Calu3 (cell line): ENCODE measurements around the gene CHCHD2. TPM values are rescaled to one million over a fixed set of nuclear protein-coding genes. Genes with fewer than 3 reads are reported as not detected.
A peak's percentile ranks its signal among the peaks of the same experiment; 100 is the strongest.

Experiments
- BruUV-seq: library from RNA; stranded (reverse); fragments of 400-500 nt; replicated peaks from 2 replicates; lab custom pipeline; 2021; lab: Mats Ljungman, UMichigan
- CTCF ChIA-PET: fragments of 300-600 bp; sonication (Branson Sonifier 250); formaldehyde crosslinking; loops from one replicate; lab custom pipeline; 2022; ENCODE audit warnings: antibody characterized with exemption; lab: Charles Lee
- DNase-seq: peaks from one replicate; pipeline ENCODE4 v3.0.0; 2022
- H3K27ac Mint-ChIP-seq: one replicate; pipeline ENCODE4 v1.8.0; 2022; ENCODE audit warnings: mixed read lengths; ENCODE audit not compliant: unreplicated experiment
- H3K27me3 Mint-ChIP-seq: one replicate; pipeline ENCODE4 v1.8.0; 2022; ENCODE audit warnings: mixed read lengths; ENCODE audit not compliant: unreplicated experiment
- H3K36me3 Mint-ChIP-seq: one replicate; pipeline ENCODE4 v1.8.0; 2022; ENCODE audit warnings: mild to moderate bottlenecking, moderate library complexity, mixed read lengths; ENCODE audit not compliant: insufficient read depth, unreplicated experiment
- H3K4me1 Mint-ChIP-seq: one replicate; pipeline ENCODE4 v1.8.0; 2022; ENCODE audit warnings: mild to moderate bottlenecking, low read depth, mixed read lengths; ENCODE audit not compliant: unreplicated experiment
- H3K4me3 Mint-ChIP-seq: one replicate; pipeline ENCODE4 v1.8.0; 2022; ENCODE audit warnings: mild to moderate bottlenecking, low read depth, moderate library complexity, mixed read lengths; ENCODE audit not compliant: unreplicated experiment
- H3K9me3 Mint-ChIP-seq: one replicate; pipeline ENCODE4 v1.8.0; 2022; ENCODE audit warnings: low read depth, mixed read lengths; ENCODE audit not compliant: unreplicated experiment
- CTCF ChIP-seq: fragments of 200-600 bp; IDR thresholded peaks from one replicate; pipeline ENCODE4 v1.8.0; 2022; ENCODE audit warnings: antibody characterized with exemption; ENCODE audit not compliant: unreplicated experiment
- intact Hi-C: fragments of 100-400 bp; cut with micrococcal nuclease; formaldehyde crosslinking; loops from one replicate; pipeline ENCODE4 v1.10.0; 2022; ENCODE audit not compliant: unreplicated experiment
- total RNA-seq: library from RNA; stranded (reverse); gene quantifications from 2 replicates; pipeline ENCODE4 v1.2.3, GENCODE V29; 2022

CHCHD2 gene
- total RNA-seq, 1 experiment from 2014 or later: 699 TPM

GRCh38 chr7:56063882-56064625 is 42.2 kb downstream of the CHCHD2 start, which contains the start of gene SUMF2:
Gene SUMF2 (plus strand): TSS chr7:56064286. CDS start chr7:56064312, 26 bp downstream.
- Mint-ChIP-seq H3K36me3 (peaks cover 83% of the 10 kb centered on the region), H3K27me3 (no peaks in the 10 kb centered on the region), H3K4me1 (peaks cover 51% of the 10 kb centered on the region), H3K27ac (peak within 1 kb of the TSS; percentile 90), H3K4me3 (peak within 1 kb of the TSS; percentile 84), H3K9me3 (no peaks in the 10 kb centered on the region)
- intact Hi-C loops: no loop called here
- DNase-seq: peak; percentile 96
- TF ChIP-seq CTCF: no peak
- CTCF ChIA-PET: interaction anchor here (0.8 to 2.3 kb wide), 6 partner anchors 10 to 672 kb away, joined by 3 to 15 read pairs (median 5); partner anchors contain the start of genes CCT6A, CHCHD2 and PSPH
- BruUV-seq: TSS peak; percentile 62

- Mint-ChIP-seq H3K4me3 (peak overlapping the region; percentile 84), H3K36me3 (peaks cover 83% of the 10 kb centered on the region), H3K27me3 (no peaks in the 10 kb centered on the region), H3K9me3 (no peaks in the 10 kb centered on the region), H3K4me1 (peaks cover 55% of the 10 kb centered on the region), H3K27ac (peak overlapping the region; percentile 90)
- intact Hi-C loops: no loop called here
- DNase-seq: no peak
- TF ChIP-seq CTCF: no peak
- BruUV-seq: TSS peak; percentile 6
- CTCF ChIA-PET: interaction anchor here (1.8 to 2.1 kb wide), 2 partner anchors 12 to 29 kb away, joined by 4 to 12 read pairs; partner anchors contain the start of genes CCT6A and PSPH
These were observed 42.8 kb downstream of the CHCHD2 start for GRCh38 chr7:56063500-56063881.

- Mint-ChIP-seq H3K4me3 (peak overlapping the region; percentile 35), H3K36me3 (peaks cover 88% of the 10 kb centered on the region), H3K27ac (peak overlapping the region; percentile 77), H3K9me3 (no peaks in the 10 kb centered on the region), H3K27me3 (no peaks in the 10 kb centered on the region), H3K4me1 (peaks cover 64% of the 10 kb centered on the region)
- CTCF ChIA-PET: interaction anchor here (0.7 to 1.3 kb wide), 4 partner anchors 11 to 62 kb away, joined by 3 to 4 read pairs (median 3); partner anchors contain the start of genes CCT6A and PSPH
- peak; percentile 33 for DNase-seq
- no TSS peak for BruUV-seq
- intact Hi-C loops: loop anchor here (1.0 kb wide), 1 partner anchor 11 kb away; the partner anchor contains the start of genes CCT6A and PSPH
- TF ChIP-seq CTCF: no peak
These were observed 43.9 kb downstream of the CHCHD2 start for GRCh38 chr7:56062382-56062781.

- no peak for DNase-seq
- no peak for TF ChIP-seq CTCF
- peaks cover 49% of the 10 kb centered on the region for H3K4me1 Mint-ChIP-seq
- intact Hi-C loops: no loop called here
- H3K4me3 Mint-ChIP-seq: peak overlapping the region; percentile 94
- H3K36me3 Mint-ChIP-seq: peaks cover 97% of the 10 kb centered on the region
- CTCF ChIA-PET: interaction anchor here (0.5 to 1.1 kb wide), 2 partner anchors 20 to 44 kb away, joined by 3 to 4 read pairs; no protein-coding TSS in a partner anchor
- no TSS peak for BruUV-seq
- peak overlapping the region; percentile 95 for H3K27ac Mint-ChIP-seq
- H3K9me3 Mint-ChIP-seq: no peaks in the 10 kb centered on the region
- H3K27me3 Mint-ChIP-seq: no peaks in the 10 kb centered on the region
These were observed 52.3 kb downstream of the CHCHD2 start for GRCh38 chr7:56053993-56054392.
